Stomach (tissue), 9 donors: ENCODE measurements around the gene SLC30A5. TPM values are rescaled to one million over a fixed set of nuclear protein-coding genes. Genes with fewer than 3 reads are reported as not detected.

Experiments used
- DNase-seq, 2 donors: peaks; one replicate each; pipeline versions ENCODE4 v3.0.0 to v3.0.0-alpha.2; 2013 to 2019
- H3K27ac ChIP-seq, 5 donors: fragments of 200-600 bp in 4 of 5; sonication (generic) in 4 of 5; one replicate each; pipeline ENCODE4 v1.5.1; 2013 to 2019; ENCODE audit warnings: mild to moderate bottlenecking in 1 of 5, moderate library complexity in 1 of 5
- H3K27me3 ChIP-seq, 3 donors: fragments of 200-600 bp; sonication (generic); one replicate each; pipeline ENCODE4 v1.5.1; 2017 to 2019; ENCODE audit warnings: mixed run types in 1 of 3
- H3K36me3 ChIP-seq, 4 donors: fragments of 200-600 bp; sonication (generic); 1 replicate in 3 of 4; 2 replicates in 1 of 4; pipeline ENCODE4 v1.5.1; 2016 to 2019
- H3K4me1 ChIP-seq, 4 donors: fragments of 200-600 bp; sonication (generic); one replicate each; pipeline ENCODE4 v1.5.1; 2016 to 2019
- H3K4me3 ChIP-seq, 4 donors: fragments of 200-600 bp; sonication (generic) in 3 of 4; one replicate each; pipeline ENCODE4 v1.5.1; 2016 to 2019; ENCODE audit warnings: mild to moderate bottlenecking in 1 of 4
- H3K9me3 ChIP-seq, 4 donors: fragments of 200-600 bp; sonication (generic); one replicate each; pipeline ENCODE4 v1.5.1; 2016 to 2019
- EP300 ChIP-seq: sonication (generic); formaldehyde crosslinking; IDR thresholded peaks from one replicate; pipeline ENCODE4 v1.6.1; 2017; ENCODE audit warnings: antibody characterized with exemption
- POLR2A ChIP-seq, 4 donors: fragments of 450-650 bp; IDR thresholded peaks; one replicate each; pipeline ENCODE4 v1.6.1; 2016; ENCODE audit warnings: antibody characterized with exemption in 4 of 4, control low read depth in 2 of 4, mild to moderate bottlenecking in 1 of 4, moderate library complexity in 1 of 4
- POLR2AphosphoS5 ChIP-seq, 3 donors: sonication (generic); formaldehyde crosslinking; IDR thresholded peaks; one replicate each; pipeline ENCODE4 v1.6.1; 2016; ENCODE audit warnings: antibody characterized with exemption in 3 of 3
- WGBS, 5 donors: extraction: QIAGEN DNeasy Blood & Tissue Kit in 3 of 5; methylation state at CpG; one replicate each; pipeline versions ENCODE4 v1.1.5 to v1.1.7; 2013 to 2018; 5-methylcytosine and 5-hydroxymethylcytosine counted together
- intact Hi-C: fragments of 100-400 bp; cut with DNase I; formaldehyde crosslinking; loops from one replicate; pipeline ENCODE4 v1.15.1; 2023; ENCODE audit warnings: low total_unique reads
- polyA plus RNA-seq, 3 donors: library from polyadenylated mRNA; stranded (reverse); fragments of 200-250 nt; gene quantifications; one replicate each; pipeline ENCODE4 v1.2.3, GENCODE V29; 2013
- total RNA-seq, 5 donors: library from RNA; depleted of rRNA; stranded (reverse); fragments of >200 nt; gene quantifications; one replicate each; pipeline versions ENCODE4 v1.1.0 to v1.2.3, GENCODE V29; 2014 to 2016
- TF ChIP-seq, protein P1 (sequence below), 7 experiments: fragments of 450-650 bp in 4 of 7; fragments of 200-600 bp in 3 of 7; sonication (generic) in 3 of 7; IDR thresholded peaks; one replicate each; pipeline ENCODE4 v1.5.1; 2016 to 2019; ENCODE audit warnings: antibody characterized with exemption in 7 of 7, control low read depth in 2 of 7, mild to moderate bottlenecking in 1 of 7
- donor health status: healthy with polysubstance abuse.
- donor health status: Bipolar disorder and iron deficiency.
- donor health status: healthy.

The SLC30A5 gene
- total and polyA plus RNA-seq, 8 donors = 9.3 to 67.6 (median 41.2) TPM

- DNase-seq = no peak
- WGBS, 5 donors = 93 to 96% (median 95%) methylated on average over 3 of the region's 3 CpGs
- H3K36me3 ChIP-seq = peaks cover 45 to 98% (median 96%) of the 10 kb centered on the region in 4 donors
- no peak overlapping the region for H3K4me3 ChIP-seq
- H3K4me1 ChIP-seq = no peaks in the 10 kb centered on the region
- H3K27me3 ChIP-seq = no peaks in the 10 kb centered on the region
- TF ChIP-seq POLR2AphosphoS5 (IDR thresholded peaks at IDR 0.05) (no peak), POLR2A (IDR thresholded peaks at IDR 0.05) (no peak), EP300 (no peak)
- TF ChIP-seq, protein P1, sequence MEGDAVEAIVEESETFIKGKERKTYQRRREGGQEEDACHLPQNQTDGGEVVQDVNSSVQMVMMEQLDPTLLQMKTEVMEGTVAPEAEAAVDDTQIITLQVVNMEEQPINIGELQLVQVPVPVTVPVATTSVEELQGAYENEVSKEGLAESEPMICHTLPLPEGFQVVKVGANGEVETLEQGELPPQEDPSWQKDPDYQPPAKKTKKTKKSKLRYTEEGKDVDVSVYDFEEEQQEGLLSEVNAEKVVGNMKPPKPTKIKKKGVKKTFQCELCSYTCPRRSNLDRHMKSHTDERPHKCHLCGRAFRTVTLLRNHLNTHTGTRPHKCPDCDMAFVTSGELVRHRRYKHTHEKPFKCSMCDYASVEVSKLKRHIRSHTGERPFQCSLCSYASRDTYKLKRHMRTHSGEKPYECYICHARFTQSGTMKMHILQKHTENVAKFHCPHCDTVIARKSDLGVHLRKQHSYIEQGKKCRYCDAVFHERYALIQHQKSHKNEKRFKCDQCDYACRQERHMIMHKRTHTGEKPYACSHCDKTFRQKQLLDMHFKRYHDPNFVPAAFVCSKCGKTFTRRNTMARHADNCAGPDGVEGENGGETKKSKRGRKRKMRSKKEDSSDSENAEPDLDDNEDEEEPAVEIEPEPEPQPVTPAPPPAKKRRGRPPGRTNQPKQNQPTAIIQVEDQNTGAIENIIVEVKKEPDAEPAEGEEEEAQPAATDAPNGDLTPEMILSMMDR (IDR thresholded peaks at IDR 0.05) = no peak
- no peak overlapping the region for H3K27ac ChIP-seq
- H3K9me3 ChIP-seq = no peaks in the 10 kb centered on the region
- intact Hi-C loops = no loop called here
Measured at GRCh38 chr5:69115526-69115925, 21.7 kb downstream of the SLC30A5 start.

DNA sequence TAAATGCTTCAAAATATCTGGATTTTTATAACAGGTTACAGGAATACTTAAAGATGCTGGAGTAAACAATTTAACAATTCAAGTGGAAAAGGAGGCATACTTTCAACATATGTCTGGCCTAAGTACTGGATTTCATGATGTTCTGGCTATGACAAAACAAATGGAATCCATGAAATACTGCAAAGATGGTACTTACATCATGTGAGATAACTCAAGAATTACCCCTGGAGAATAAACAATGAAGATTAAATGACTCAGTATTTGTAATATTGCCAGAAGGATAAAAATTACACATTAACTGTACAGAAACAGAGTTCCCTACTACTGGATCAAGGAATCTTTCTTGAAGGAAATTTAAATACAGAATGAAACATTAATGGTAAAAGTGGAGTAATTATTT is 35.6 kb downstream of the SLC30A5 start:
- Histone ChIP-seq H3K4me3 (no peak overlapping the region), H3K4me1 (no peaks in the 10 kb centered on the region), H3K27ac (no peak overlapping the region), H3K9me3 (no peaks in the 10 kb centered on the region), H3K36me3 (peaks cover 21 to 92% (median 87%) of the 10 kb centered on the region in 4 donors), H3K27me3 (no peaks in the 10 kb centered on the region)
- peak in 1 of 2 donors; percentile 5 for DNase-seq
- TF ChIP-seq, protein P1 (IDR thresholded peaks at IDR 0.05) = no peak
- no peak for TF ChIP-seq POLR2A (IDR thresholded peaks at IDR 0.05)
- TF ChIP-seq EP300 = no peak
- no peak for TF ChIP-seq POLR2AphosphoS5 (IDR thresholded peaks at IDR 0.05)
- intact Hi-C loops = no loop called here

- H3K36me3 ChIP-seq = peaks cover 13 to 87% (median 80%) of the 10 kb centered on the region in 4 donors
- intact Hi-C loops = no loop called here
- WGBS, 5 donors = 58 to 72% (median 63%) methylated on average over 2 of the region's 2 CpGs
Measured at GRCh38 chr5:69130241-69130640, 36.4 kb downstream of the SLC30A5 start.

GRCh38 chr5:69131304-69131703 is 37.5 kb downstream of the SLC30A5 start:
- no peak for TF ChIP-seq EP300
- TF ChIP-seq POLR2AphosphoS5 (IDR thresholded peaks at IDR 0.05) = no peak
- TF ChIP-seq, protein P1 (IDR thresholded peaks at IDR 0.05) = no peak
- TF ChIP-seq POLR2A (IDR thresholded peaks at IDR 0.05) = no peak
- H3K4me3 ChIP-seq = no peak overlapping the region
- intact Hi-C loops = no loop called here

More at GRCh38 chr5:69130241-69130640, 36.4 kb downstream of the SLC30A5 start:
- Histone ChIP-seq H3K4me3 (no peak overlapping the region), H3K27ac (no peak overlapping the region), H3K27me3 (no peaks in the 10 kb centered on the region), H3K9me3 (no peaks in the 10 kb centered on the region), H3K4me1 (no peaks in the 10 kb centered on the region)
- DNase-seq = no peak
- TF ChIP-seq EP300 (no peak), POLR2AphosphoS5 (IDR thresholded peaks at IDR 0.05) (no peak), POLR2A (IDR thresholded peaks at IDR 0.05) (no peak)
- TF ChIP-seq, protein P1 (IDR thresholded peaks at IDR 0.05) = no peak

More at GRCh38 chr5:69131304-69131703, 37.5 kb downstream of the SLC30A5 start:
- no peak overlapping the region for H3K27ac ChIP-seq
- H3K9me3 ChIP-seq = no peaks in the 10 kb centered on the region
- no peaks in the 10 kb centered on the region for H3K4me1 ChIP-seq
- no peak for DNase-seq
- no peaks in the 10 kb centered on the region for H3K27me3 ChIP-seq
- H3K36me3 ChIP-seq = peaks cover 6 to 77% (median 70%) of the 10 kb centered on the region in 4 donors
